ENCODE results near the gene SDF4.

Gene SDF4

GRCh38 chr1:1231400-1232207, at the start of gene SDF4:
TSS of gene SDF4 (minus strand) at chr1:1232001. CDS start at chr1:1228772, 3,229 bp downstream.
- DNase-seq (ENCODE audit: low read depth in 1 of 2, low spot score in 1 of 2) = peak; percentile 92 to 94

- DNase-seq (ENCODE audit: low read depth in 1 of 2, low spot score in 1 of 2) = no peak
Measured at GRCh38 chr1:1280782-1281481, 49.1 kb upstream of the SDF4 start.

- DNase-seq (ENCODE audit: low read depth in 1 of 2, low spot score in 1 of 2) = no peak
Measured at GRCh38 chr1:1279028-1279427, 47.2 kb upstream of the SDF4 start.

- DNase-seq (ENCODE audit: low read depth in 1 of 2, low spot score in 1 of 2) = no peak
Measured at GRCh38 chr1:1278620-1279019, 46.8 kb upstream of the SDF4 start.

GRCh38 chr1:1275836-1276235, 44.0 kb upstream of the SDF4 start:
- no peak for DNase-seq (ENCODE audit: low read depth in 1 of 2, low spot score in 1 of 2)

- no peak for DNase-seq (ENCODE audit: low read depth in 1 of 2, low spot score in 1 of 2)
Measured at GRCh38 chr1:1274931-1275431, 43.2 kb upstream of the SDF4 start.

GRCh38 chr1:1274299-1274930, 42.6 kb upstream of the SDF4 start:
- no peak for DNase-seq (ENCODE audit: low read depth in 1 of 2, low spot score in 1 of 2)

- DNase-seq (ENCODE audit: low read depth in 1 of 2, low spot score in 1 of 2) = peak; percentile 87 to 90
Measured at GRCh38 chr1:1273512-1274298, 41.9 kb upstream of the SDF4 start, which contains the start of gene UBE2J2. TSS of gene UBE2J2 (minus strand) at chr1:1273854. CDS start at chr1:1267992, 5,862 bp downstream.

GRCh38 chr1:1273209-1273511, 41.4 kb upstream of the SDF4 start:
- DNase-seq (ENCODE audit: low read depth in 1 of 2, low spot score in 1 of 2) = no peak

GRCh38 chr1:1272341-1273208, 40.8 kb upstream of the SDF4 start:
- DNase-seq (ENCODE audit: low read depth in 1 of 2, low spot score in 1 of 2) = no peak

GRCh38 chr1:1270813-1271212, 39.0 kb upstream of the SDF4 start:
- no peak for DNase-seq (ENCODE audit: low read depth in 1 of 2, low spot score in 1 of 2)

GRCh38 chr1:1268284-1268682, 36.5 kb upstream of the SDF4 start:
- no peak for DNase-seq (ENCODE audit: low read depth in 1 of 2, low spot score in 1 of 2)

- DNase-seq (ENCODE audit: low read depth in 1 of 2, low spot score in 1 of 2) = no peak
Measured at GRCh38 chr1:1267488-1268283, 35.9 kb upstream of the SDF4 start.

GRCh38 chr1:1264868-1265272, 33.1 kb upstream of the SDF4 start:
- no peak for DNase-seq (ENCODE audit: low read depth in 1 of 2, low spot score in 1 of 2)

GRCh38 chr1:1264026-1264425, 32.2 kb upstream of the SDF4 start:
- DNase-seq (ENCODE audit: low read depth in 1 of 2, low spot score in 1 of 2) = no peak

GRCh38 chr1:1262758-1263157, 31.0 kb upstream of the SDF4 start:
- no peak for DNase-seq (ENCODE audit: low read depth in 1 of 2, low spot score in 1 of 2)

GRCh38 chr1:1262071-1262470, 30.3 kb upstream of the SDF4 start:
- no peak for DNase-seq (ENCODE audit: low read depth in 1 of 2, low spot score in 1 of 2)

GRCh38 chr1:1260843-1261560, 29.2 kb upstream of the SDF4 start:
- DNase-seq (ENCODE audit: low read depth in 1 of 2, low spot score in 1 of 2) = no peak

All from stimulated activated CD4-positive, alpha-beta T cell treated with anti-CD3 and anti-CD28 coated beads, Interleukin-15, amount 100 ng/mL, for 1 hour (primary cell).